Ishikawa (cell line): ENCODE data around the gene RELB.

Experiments used
- CEBPB ChIP-seq: IDR thresholded peaks from 2 replicates; pipeline ENCODE4 v1.6.1; 2012
- CREB1 ChIP-seq: IDR thresholded peaks from 2 replicates; pipeline ENCODE4 v1.6.1; 2012; ENCODE audit warnings: low read depth
- EGR1 ChIP-seq: IDR thresholded peaks from 2 replicates; pipeline ENCODE4 v1.6.1; 2012
- EP300 ChIP-seq: IDR thresholded peaks from 2 replicates; pipeline ENCODE4 v1.6.1; 2012; ENCODE audit warnings: borderline replicate concordance
- FOXM1 ChIP-seq: IDR thresholded peaks from 2 replicates; pipeline ENCODE4 v1.6.1; 2012; ENCODE audit warnings: low read depth, borderline replicate concordance
- NFIC ChIP-seq: IDR thresholded peaks from 2 replicates; pipeline ENCODE4 v1.6.1; 2012
- RAD21 ChIP-seq: IDR thresholded peaks from 2 replicates; pipeline ENCODE4 v1.6.1; 2012; ENCODE audit warnings: low read depth
- TAF1 ChIP-seq: IDR thresholded peaks from 2 replicates; pipeline ENCODE4 v1.6.1; 2012; ENCODE audit warnings: low read depth, mild to moderate bottlenecking
- TCF12 ChIP-seq: IDR thresholded peaks from 2 replicates; pipeline ENCODE4 v1.6.1; 2012; ENCODE audit warnings: low read depth
- TEAD4 ChIP-seq: IDR thresholded peaks from 2 replicates; pipeline ENCODE4 v1.6.1; 2012
- YY1 ChIP-seq: IDR thresholded peaks from 2 replicates; pipeline ENCODE4 v1.6.1; 2012; ENCODE audit warnings: low read depth
- ZBTB7A ChIP-seq: IDR thresholded peaks from 2 replicates; pipeline ENCODE4 v1.6.1; 2012; ENCODE audit warnings: low read depth
- TF ChIP-seq, protein P1 (sequence below): IDR thresholded peaks from 2 replicates; pipeline ENCODE4 v1.6.1; 2012
- TF ChIP-seq, protein P2 (sequence below): IDR thresholded peaks from 2 replicates; pipeline ENCODE4 v1.6.1; 2012
- TF ChIP-seq, protein P3 (sequence below): IDR thresholded peaks from 2 replicates; pipeline ENCODE4 v1.6.1; 2012; ENCODE audit warnings: low read depth, mild to moderate bottlenecking

Gene RELB

DNA sequence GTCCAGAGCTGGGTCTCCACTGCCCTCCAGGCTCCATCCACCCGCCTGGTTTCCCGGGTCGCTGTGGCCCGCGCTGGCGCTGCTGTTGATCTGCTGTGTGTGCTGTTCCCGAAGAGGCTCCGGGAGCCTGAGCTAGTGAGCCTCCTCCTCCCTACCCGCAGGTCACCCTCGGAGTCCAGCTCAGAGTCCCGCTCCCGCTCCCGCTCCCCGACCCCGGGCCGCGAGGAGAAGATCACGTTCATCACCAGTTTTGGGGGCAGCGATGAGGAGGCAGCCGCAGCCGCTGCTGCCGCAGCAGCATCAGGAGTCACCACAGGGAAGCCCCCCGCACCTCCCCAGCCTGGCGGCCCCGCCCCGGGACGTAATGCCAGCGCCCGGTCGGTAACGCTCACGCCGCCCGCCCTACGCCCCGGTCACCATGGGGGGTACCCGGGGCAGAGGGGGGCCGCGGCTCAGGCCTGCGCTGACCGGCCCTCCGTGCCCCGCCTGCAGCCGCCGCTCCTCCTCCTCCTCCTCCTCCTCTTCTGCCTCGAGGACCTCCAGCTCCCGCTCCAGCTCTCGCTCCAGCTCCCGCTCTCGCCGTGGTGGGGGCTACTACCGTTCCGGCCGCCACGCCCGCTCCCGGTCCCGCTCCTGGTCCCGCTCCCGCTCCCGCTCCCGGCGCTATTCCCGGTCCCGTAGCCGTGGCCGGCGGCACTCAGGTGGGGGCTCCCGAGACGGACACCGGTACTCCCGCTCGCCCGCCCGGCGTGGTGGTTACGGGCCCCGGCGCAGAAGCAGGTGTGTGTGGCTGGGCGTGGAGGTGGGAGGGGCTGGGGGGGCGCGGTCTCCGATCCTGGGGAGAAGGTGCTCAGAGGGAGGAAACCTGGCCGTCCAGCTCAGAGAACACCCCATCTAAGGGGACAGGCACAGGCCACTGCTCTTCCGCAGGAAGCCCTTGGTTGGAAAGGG is 62.9 kb downstream of the RELB start:
- TF ChIP-seq TAF1 (no peak), EGR1 (no peak)
- TF ChIP-seq, protein P1, sequence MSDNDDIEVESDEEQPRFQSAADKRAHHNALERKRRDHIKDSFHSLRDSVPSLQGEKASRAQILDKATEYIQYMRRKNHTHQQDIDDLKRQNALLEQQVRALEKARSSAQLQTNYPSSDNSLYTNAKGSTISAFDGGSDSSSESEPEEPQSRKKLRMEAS, result no peak

DNA sequence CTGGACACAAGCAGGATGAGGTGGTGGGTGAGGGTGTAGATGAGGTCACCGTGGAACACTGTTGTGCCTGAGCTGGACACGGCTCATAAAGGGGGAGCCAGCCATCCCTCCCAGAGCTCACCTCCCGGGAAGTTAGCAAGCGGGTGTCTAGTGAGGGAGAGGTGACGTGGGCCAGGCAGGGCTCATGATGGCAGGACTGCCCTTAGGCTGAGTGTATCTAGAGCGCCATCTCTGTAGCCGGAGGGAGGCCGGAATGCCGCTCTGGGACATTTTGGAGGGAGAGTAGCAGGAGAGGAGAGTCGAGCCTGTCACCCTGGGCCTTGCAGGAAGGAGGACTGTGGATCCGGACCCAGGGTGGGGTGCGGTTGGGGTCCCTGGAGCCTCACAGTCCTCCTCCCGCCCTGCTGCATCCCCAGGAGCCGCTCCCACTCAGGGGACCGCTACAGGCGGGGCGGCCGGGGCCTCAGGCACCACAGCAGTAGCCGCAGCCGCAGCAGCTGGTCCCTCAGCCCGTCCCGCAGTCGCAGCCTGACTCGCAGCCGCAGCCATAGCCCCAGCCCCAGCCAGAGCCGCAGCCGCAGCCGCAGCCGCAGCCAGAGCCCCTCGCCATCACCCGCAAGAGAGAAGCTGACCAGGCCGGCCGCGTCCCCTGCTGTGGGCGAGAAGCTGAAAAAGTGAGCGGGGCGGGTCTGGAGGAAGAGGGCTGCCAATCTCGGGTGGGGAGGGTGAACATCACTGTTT is 65.8 kb downstream of the RELB start:
- TF ChIP-seq ZBTB7A (no peak), EP300 (no peak)
- TF ChIP-seq, protein P2, sequence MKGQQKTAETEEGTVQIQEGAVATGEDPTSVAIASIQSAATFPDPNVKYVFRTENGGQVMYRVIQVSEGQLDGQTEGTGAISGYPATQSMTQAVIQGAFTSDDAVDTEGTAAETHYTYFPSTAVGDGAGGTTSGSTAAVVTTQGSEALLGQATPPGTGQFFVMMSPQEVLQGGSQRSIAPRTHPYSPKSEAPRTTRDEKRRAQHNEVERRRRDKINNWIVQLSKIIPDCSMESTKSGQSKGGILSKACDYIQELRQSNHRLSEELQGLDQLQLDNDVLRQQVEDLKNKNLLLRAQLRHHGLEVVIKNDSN, result no peak

DNA sequence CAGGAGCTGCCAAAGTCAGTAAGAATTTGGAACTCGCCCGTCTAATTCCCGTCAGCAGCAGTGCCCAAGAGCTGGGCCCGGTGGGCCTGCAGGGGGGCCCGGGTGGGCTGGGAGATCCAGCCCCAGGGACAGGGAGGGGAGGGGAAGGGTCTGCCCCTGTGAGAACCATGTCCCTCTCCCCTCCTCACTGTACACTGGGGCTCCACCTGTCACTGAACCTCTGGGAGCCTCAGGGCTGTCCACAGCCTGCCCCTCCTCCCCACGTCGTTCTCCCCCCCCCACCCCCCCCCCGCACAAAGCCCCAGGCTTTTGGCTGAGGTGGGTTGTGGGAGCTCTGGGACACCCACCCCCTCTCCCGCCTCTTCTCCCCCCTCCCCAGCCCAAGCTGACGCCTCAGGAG is 66.8 kb downstream of the RELB start:
- TF ChIP-seq YY1, result no peak
- TF ChIP-seq TEAD4, result no peak
- no peak for TF ChIP-seq CEBPB
- TF ChIP-seq, protein P3, sequence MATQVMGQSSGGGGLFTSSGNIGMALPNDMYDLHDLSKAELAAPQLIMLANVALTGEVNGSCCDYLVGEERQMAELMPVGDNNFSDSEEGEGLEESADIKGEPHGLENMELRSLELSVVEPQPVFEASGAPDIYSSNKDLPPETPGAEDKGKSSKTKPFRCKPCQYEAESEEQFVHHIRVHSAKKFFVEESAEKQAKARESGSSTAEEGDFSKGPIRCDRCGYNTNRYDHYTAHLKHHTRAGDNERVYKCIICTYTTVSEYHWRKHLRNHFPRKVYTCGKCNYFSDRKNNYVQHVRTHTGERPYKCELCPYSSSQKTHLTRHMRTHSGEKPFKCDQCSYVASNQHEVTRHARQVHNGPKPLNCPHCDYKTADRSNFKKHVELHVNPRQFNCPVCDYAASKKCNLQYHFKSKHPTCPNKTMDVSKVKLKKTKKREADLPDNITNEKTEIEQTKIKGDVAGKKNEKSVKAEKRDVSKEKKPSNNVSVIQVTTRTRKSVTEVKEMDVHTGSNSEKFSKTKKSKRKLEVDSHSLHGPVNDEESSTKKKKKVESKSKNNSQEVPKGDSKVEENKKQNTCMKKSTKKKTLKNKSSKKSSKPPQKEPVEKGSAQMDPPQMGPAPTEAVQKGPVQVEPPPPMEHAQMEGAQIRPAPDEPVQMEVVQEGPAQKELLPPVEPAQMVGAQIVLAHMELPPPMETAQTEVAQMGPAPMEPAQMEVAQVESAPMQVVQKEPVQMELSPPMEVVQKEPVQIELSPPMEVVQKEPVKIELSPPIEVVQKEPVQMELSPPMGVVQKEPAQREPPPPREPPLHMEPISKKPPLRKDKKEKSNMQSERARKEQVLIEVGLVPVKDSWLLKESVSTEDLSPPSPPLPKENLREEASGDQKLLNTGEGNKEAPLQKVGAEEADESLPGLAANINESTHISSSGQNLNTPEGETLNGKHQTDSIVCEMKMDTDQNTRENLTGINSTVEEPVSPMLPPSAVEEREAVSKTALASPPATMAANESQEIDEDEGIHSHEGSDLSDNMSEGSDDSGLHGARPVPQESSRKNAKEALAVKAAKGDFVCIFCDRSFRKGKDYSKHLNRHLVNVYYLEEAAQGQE, result no peak
- TF ChIP-seq TCF12, result no peak
- TF ChIP-seq FOXM1, result no peak

DNA sequence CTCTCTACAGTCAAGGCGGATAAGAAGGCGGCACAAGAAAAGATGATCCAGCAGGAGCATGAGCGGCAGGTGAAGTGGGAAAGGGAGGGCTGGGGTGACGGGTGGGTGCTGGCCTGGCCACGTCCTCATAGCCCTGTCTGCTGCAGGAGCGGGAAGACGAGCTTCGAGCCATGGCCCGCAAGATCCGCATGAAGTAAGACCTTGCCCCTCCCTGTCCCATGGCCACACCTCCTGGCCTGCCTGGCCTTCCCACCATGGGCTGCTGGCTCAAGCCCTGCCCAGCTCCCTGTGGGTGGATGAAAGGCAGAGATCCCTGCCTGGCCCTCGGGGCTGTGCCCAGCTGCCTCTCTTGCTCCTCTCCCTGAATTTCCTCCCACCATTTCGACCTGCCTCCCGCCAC is 67.8 kb downstream of the RELB start:
- TF ChIP-seq ZBTB7A, result no peak
- no peak for TF ChIP-seq EGR1
- no peak for TF ChIP-seq TEAD4
- TF ChIP-seq, protein P1, result peak; percentile 88

DNA sequence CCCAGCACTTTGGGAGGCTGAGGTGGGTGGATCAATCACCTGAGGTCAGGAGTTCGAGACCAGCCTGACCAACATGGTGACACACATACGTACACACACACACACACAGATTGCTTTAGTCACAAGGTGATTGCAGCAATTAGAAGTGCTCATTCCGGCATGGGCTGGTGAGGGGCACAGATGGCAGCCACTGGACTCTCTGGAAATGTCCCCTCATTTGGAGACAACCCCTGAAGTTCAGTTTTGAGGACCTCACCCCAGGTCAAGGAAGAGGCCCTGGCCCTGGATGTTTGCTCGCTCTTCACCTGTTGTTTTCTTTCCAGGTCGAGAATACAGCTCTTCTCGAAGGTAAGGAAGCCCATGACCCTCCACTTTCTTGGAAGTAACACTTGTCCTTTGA is 69.0 kb downstream of the RELB start:
- no peak for TF ChIP-seq ZBTB7A
- no peak for TF ChIP-seq YY1
- TF ChIP-seq, protein P2, result no peak
- TF ChIP-seq, protein P1, result no peak
- no peak for TF ChIP-seq CREB1
- no peak for TF ChIP-seq EP300
- TF ChIP-seq TCF12, result no peak
- no peak for TF ChIP-seq FOXM1
- no peak for TF ChIP-seq EGR1
- TF ChIP-seq TEAD4, result no peak
- TF ChIP-seq TAF1, result no peak
- no peak for TF ChIP-seq CEBPB
- TF ChIP-seq, protein P3, result no peak
- no peak for TF ChIP-seq RAD21
- no peak for TF ChIP-seq NFIC

DNA sequence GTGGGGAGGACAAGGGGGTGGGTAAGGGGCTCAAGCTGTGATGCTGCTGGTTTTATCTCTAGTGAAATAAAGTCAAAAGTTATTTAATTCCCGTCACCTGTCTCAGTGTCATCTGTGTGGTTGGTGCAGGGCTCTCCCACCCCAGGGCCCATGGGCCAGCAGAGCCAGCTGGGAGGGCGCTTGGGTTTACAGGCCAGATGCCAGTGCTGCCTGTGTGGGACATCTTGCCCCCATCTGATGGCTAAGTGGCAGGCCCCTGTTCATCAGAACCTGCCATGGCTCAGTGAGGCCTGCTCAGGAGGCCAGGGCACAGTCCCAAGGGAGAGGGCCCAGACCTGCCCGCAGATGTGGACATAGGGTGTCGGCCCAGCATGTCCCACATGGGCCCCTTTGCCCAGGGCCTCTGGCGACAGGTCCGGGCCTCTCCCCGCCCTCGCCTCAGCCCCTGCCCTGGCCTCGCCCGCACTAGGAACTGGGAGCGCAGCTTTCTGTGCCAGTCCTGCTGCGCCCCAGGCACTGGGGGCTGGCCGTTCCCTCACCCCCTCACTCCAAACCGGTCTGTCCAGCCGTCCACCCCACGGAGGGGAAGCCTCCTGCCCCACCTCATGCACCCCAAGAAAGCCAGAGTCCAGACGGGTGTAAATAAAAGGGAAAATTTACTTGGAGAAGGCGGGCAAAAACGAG is 69.7 kb downstream of the RELB start:
- TF ChIP-seq FOXM1, result no peak
- TF ChIP-seq, protein P1, result no peak
